Upper lobe of left lung (tissue), 4 donors: Measurements from ENCODE around the gene CSAG3.
"Not testable (repeated sequence)": the region's sequence is repeated elsewhere in the genome, so short reads cannot be mapped to it uniquely, and the experiment has no call there.

Source experiments
- EP300 ChIP-seq, 4 donors: sonication (generic); formaldehyde crosslinking; IDR thresholded peaks; one replicate each; pipeline ENCODE4 v1.5.1; 2017; ENCODE audit warnings: antibody characterized with exemption in 4 of 4, control low read depth in 2 of 4
- POLR2A ChIP-seq, 4 donors: fragments of 450-650 bp; IDR thresholded peaks; one replicate each; pipeline ENCODE4 v1.5.1; 2016 to 2017; ENCODE audit warnings: antibody characterized with exemption in 4 of 4, mild to moderate bottlenecking in 2 of 4
- POLR2AphosphoS5 ChIP-seq, 2 donors: sonication (generic); formaldehyde crosslinking; IDR thresholded peaks; one replicate each; pipeline ENCODE4 v1.5.1; 2017; ENCODE audit warnings: antibody characterized with exemption in 2 of 2
- TF ChIP-seq, protein P1 (sequence below), 6 experiments: fragments of 450-650 bp in 4 of 6; fragments of 200-600 bp in 2 of 6; sonication (generic) in 2 of 6; IDR thresholded peaks; one replicate each; pipeline ENCODE4 v1.5.1; 2016 to 2019; ENCODE audit warnings: antibody characterized with exemption in 6 of 6

DNA sequence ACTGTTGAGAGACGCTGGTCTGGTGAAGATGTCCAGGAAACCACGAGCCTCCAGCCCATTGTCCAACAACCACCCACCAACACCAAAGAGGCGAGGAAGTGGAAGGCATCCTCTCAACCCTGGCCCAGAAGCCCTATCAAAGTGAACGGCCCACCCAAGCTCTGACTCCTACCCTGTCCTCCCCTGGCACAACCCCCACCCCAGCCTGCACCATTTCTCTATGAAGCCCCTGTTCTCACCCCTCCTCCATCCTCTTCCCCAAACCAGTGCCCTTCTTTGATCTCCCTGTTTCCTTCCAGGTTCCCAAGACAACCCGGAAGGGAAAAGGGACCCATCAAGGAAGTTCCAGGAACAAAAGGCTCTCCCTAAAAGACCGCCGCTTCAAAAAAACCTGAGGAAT lies 526 bp downstream of the CSAG3 start:
- TF ChIP-seq, protein P1, sequence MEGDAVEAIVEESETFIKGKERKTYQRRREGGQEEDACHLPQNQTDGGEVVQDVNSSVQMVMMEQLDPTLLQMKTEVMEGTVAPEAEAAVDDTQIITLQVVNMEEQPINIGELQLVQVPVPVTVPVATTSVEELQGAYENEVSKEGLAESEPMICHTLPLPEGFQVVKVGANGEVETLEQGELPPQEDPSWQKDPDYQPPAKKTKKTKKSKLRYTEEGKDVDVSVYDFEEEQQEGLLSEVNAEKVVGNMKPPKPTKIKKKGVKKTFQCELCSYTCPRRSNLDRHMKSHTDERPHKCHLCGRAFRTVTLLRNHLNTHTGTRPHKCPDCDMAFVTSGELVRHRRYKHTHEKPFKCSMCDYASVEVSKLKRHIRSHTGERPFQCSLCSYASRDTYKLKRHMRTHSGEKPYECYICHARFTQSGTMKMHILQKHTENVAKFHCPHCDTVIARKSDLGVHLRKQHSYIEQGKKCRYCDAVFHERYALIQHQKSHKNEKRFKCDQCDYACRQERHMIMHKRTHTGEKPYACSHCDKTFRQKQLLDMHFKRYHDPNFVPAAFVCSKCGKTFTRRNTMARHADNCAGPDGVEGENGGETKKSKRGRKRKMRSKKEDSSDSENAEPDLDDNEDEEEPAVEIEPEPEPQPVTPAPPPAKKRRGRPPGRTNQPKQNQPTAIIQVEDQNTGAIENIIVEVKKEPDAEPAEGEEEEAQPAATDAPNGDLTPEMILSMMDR (IDR thresholded peaks at IDR 0.05), result not testable (repeated sequence)
- TF ChIP-seq POLR2A, EP300, POLR2AphosphoS5 (IDR thresholded peaks at IDR 0.05): not testable (repeated sequence)
